ENCODE results near the gene STAT4.

The STAT4 gene

DNA sequence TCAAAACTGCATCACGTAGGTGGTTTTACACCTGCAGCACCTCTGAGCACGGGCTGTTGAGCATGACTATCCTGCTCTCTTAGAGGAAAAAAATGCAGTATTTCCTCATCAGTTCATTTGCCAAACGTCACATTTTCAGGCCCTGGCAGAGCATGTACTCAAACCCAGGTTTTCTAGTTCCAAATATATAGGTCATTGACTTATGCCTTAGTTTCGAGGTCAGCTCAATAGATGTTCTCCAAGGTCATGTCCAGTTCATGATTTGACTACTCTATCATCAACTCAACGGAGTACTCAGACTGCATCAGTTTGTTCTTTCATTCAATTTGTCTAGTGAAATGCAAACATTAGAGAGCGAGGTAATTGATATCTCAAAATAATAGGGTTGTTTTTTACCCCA, 97.5 kb downstream of the STAT4 start:
- no peak for TF ChIP-seq CTCF (IDR thresholded peaks at IDR 0.05; ENCODE audit: low read depth, low read length)
- H3K4me3 ChIP-seq (ENCODE audit: low read depth, low read length): no peak overlapping the region

DNA sequence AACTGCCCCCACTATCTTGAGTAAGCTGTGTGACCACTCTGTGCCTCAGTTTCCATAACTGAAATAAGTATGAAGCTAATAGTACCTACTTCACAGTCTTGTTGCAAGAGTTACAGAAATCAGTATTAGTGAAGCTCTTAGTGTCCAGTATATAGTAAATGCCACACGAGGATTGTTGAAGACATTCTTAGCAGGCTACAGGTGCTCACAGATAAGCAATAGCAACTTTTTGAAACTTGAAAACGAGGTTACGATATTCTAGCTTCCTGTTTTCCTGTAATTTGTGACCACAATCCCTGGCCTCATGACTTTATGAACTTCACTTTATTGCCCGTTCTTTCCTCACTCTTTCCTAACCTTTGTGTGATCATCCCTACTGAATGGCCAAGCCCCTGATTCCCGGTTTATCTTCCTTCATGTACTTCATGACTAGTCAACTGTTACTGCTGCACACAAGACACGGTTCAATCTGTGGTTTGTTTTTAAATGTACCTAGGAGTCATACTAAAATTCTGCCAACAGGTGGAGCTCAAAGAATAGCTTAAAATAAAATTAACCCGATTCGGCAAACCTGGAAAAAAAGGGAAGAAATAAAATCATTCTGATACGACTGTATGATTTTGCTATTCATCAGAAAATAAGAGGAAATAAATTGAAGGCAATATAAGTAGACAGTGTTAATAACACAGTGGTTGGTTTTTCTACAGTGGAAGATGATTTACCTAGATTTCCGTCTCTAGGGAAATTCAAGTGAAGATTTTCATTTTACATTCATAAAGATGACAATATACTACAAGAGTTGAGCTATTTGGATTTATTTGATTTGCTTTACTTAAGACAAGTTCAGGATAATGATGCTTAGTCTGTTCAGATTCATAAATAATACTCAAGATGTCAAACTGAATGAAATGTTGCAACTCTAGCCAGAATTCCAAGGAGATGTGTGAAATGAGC, 98.7 kb downstream of the STAT4 start:
- TF ChIP-seq CTCF (IDR thresholded peaks at IDR 0.05; ENCODE audit: low read depth, low read length): no peak
- no peak overlapping the region for H3K4me3 ChIP-seq (ENCODE audit: low read depth, low read length)

DNA sequence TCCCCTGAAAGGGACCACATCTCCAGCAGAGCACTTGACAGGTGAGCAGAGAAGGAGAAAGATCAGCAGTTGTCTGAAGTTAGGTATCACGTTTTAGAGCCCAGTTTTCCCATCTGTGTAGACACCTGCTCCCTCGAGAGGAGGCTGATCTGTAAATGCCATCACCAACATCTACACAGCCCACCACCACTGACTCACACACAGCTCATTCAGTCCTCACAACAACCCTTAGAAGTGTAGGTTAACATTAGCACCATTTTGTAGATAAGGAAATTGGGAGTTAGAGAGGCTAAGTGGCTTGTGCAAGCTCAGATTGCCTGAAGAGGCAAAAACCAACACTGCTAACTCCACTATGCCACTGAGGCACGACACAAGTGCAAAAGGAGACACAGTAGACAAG, 99.6 kb downstream of the STAT4 start:
- no peak for TF ChIP-seq CTCF (IDR thresholded peaks at IDR 0.05; ENCODE audit: low read depth, low read length)
- H3K4me3 ChIP-seq (ENCODE audit: low read depth, low read length): no peak overlapping the region

DNA sequence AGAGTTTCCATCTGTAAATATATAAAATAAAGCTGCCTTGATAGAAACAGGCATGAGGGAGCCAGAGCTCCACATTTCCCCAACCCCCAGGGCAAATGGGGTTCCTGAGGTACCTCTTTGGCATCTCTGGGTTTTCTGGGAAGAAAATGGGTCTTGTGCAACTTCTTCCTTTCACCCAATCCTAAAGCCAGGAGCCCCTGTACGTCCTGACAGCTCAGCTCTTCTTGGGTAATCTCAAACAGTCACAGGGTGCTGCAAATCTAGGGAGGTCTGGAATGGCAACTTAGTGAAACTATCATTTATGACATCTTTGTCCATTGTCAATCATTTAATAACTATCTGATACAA, 100.2 kb downstream of the STAT4 start:
- TF ChIP-seq CTCF (IDR thresholded peaks at IDR 0.05; ENCODE audit: low read depth, low read length): no peak
- no peak overlapping the region for H3K4me3 ChIP-seq (ENCODE audit: low read depth, low read length)

DNA sequence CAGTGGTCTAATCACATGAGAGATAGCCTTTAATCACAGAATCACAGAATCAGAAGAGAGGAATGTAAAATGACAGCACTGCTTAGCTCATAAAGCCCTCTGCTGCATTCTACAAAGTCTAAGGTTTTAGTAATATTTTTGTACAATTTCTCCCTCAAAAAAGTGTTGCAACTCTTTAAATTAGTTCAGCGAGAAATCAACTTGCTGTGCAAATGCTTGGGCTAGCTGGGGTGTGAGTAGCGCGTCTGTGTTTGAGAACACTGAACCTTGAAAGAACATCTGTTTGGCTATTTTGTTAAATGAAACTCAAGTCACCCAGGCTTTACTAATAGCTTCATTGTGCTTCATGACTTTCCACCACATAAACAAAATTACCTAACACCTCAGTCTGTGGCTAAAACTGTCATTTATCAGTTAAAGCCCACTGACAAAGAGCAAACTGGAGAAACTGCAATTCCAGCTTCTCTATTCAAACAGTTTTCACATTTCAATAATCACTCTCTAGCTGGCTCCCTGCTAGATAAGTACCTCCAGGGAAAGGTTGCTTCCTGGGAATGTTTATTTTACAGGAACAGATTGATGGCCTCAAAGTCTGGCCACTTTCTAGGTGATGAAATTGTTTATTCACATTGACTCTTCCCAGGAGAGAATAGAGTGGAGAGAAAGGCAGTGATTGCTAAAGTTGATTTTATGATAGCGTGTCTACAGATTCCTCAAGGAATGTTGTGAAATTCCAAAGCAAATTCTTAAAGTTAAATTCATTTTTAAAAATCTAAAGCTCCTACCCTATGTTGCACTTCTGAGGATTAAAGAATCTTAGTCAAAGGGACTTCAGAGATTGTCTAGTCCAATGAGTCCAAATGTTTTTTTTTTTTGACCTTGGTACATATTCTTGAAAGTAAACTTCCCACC, 100.8 kb downstream of the STAT4 start:
- no peak overlapping the region for H3K4me3 ChIP-seq (ENCODE audit: low read depth, low read length)
- TF ChIP-seq CTCF (IDR thresholded peaks at IDR 0.05; ENCODE audit: low read depth, low read length): no peak

GRCh38 chr2:191048073-191048472, 102.7 kb downstream of the STAT4 start:
- TF ChIP-seq CTCF (IDR thresholded peaks at IDR 0.05; ENCODE audit: low read depth, low read length): no peak
- no peak overlapping the region for H3K4me3 ChIP-seq (ENCODE audit: low read depth, low read length)

DNA sequence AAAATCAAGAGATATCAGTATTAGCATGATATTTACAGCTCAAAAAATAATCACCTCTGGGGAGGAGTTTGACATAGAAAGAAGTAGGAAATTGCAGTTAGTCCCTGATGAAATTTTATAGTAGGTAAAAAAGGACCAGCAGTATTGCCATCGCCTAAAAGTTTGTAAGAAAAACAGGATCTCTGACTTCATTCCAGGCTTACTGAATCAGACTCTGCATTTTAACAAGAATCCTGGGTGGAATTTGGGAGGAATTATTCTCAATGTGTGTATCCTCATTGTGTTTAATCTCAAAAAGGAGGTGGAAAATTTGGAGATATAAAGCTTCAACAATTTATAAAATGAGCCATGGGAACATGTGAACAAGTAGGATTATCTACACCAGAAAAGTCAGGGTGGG, 105.7 kb downstream of the STAT4 start:
- no peak overlapping the region for H3K4me3 ChIP-seq (ENCODE audit: low read depth, low read length)
- TF ChIP-seq CTCF (IDR thresholded peaks at IDR 0.05; ENCODE audit: low read depth, low read length): no peak

Measured in WI38 (cell line).